HepG2 (cell line): Measurements from ENCODE around the gene RHOD. TPM values are rescaled to one million over a fixed set of nuclear protein-coding genes. Genes with fewer than 3 reads are reported as not detected.

Experiments used
- ATM ChIP-seq: fragments of 450-650 bp; IDR thresholded peaks from 2 replicates; pipeline ENCODE4 v1.7.1; 2017; ENCODE audit warnings: mild to moderate bottlenecking, borderline replicate concordance
- CBX1 ChIP-seq: IDR thresholded peaks from one replicate; pipeline ENCODE4 v1.6.1; 2016; ENCODE audit warnings: antibody characterized with exemption, low read depth
- EED ChIP-seq: sonication (generic); formaldehyde crosslinking; IDR thresholded peaks from 2 replicates; pipeline ENCODE4 v1.5.0; 2020; ENCODE audit warnings: mild to moderate bottlenecking, missing genetic modification reagents
- FOXC1 ChIP-seq: sonication (generic); formaldehyde crosslinking; IDR thresholded peaks from 2 replicates; pipeline ENCODE4 v1.8.0; 2022; ENCODE audit warnings: mild to moderate bottlenecking, missing genetic modification reagents, borderline replicate concordance
- HCFC1 ChIP-seq: fragments of 150-350 bp; IDR thresholded peaks from 2 replicates; pipeline ENCODE4 v1.6.1; 2014; ENCODE audit warnings: low read depth, low read length
- KDM2A ChIP-seq: sonication (generic); formaldehyde crosslinking; IDR thresholded peaks from 2 replicates; pipeline ENCODE4 v1.4.0; 2020; ENCODE audit warnings: low read depth, missing genetic modification reagents, borderline replicate concordance
- MLXIP ChIP-seq: sonication (generic); formaldehyde crosslinking; IDR thresholded peaks from 2 replicates; pipeline ENCODE4 v1.9.0; 2021; ENCODE audit warnings: missing genetic modification reagents, borderline replicate concordance
- NFIC ChIP-seq: IDR thresholded peaks from 2 replicates; pipeline ENCODE4 v1.6.1; 2012; ENCODE audit warnings: mild to moderate bottlenecking, low read length, inconsistent platforms
- NFKBIZ ChIP-seq: IDR thresholded peaks from 2 replicates; pipeline ENCODE4 v1.6.1; 2018; ENCODE audit warnings: missing genetic modification reagents, missing compliant biosample characterization
- NR0B2 ChIP-seq: sonication (generic); formaldehyde crosslinking; IDR thresholded peaks from 2 replicates; pipeline ENCODE4 v1.4.0; 2020; ENCODE audit warnings: mild to moderate bottlenecking, missing genetic modification reagents
- TBP ChIP-seq: sonication (generic); formaldehyde crosslinking; IDR thresholded peaks from 2 replicates; pipeline ENCODE4 v1.5.0; 2020; ENCODE audit warnings: missing genetic modification reagents
- TBX3 ChIP-seq: fragments of 450-650 bp; IDR thresholded peaks from 2 replicates; pipeline ENCODE4 v1.6.1; 2017; ENCODE audit warnings: antibody characterized with exemption, mild to moderate bottlenecking, inconsistent platforms, borderline replicate concordance
- THYN1 ChIP-seq: sonication (generic); formaldehyde crosslinking; IDR thresholded peaks from 2 replicates; pipeline ENCODE4 v1.8.1; 2023; ENCODE audit warnings: low read depth, mild to moderate bottlenecking, moderate library complexity, missing genetic modification reagents, borderline replicate concordance
- TSC22D2 ChIP-seq: sonication (generic); formaldehyde crosslinking; IDR thresholded peaks from 2 replicates; pipeline ENCODE4 v1.5.1; 2020; ENCODE audit warnings: missing genetic modification reagents, mild to moderate bottlenecking, borderline replicate concordance
- ZFP36L1 ChIP-seq: sonication (generic); formaldehyde crosslinking; IDR thresholded peaks from 2 replicates; pipeline ENCODE4 v1.8.0; 2022; ENCODE audit warnings: mild to moderate bottlenecking, missing genetic modification reagents, moderate library complexity
- ZFP62 ChIP-seq: sonication (generic); formaldehyde crosslinking; IDR thresholded peaks from 2 replicates; pipeline ENCODE4 v1.4.0; 2020; ENCODE audit warnings: missing genetic modification reagents
- ZNF546 ChIP-seq: sonication (generic); formaldehyde crosslinking; conservative IDR thresholded peaks from 2 replicates; pipeline ENCODE4 v1.8.1; 2023; ENCODE audit warnings: mild to moderate bottlenecking, missing genetic modification reagents
- ZNF567 ChIP-seq: sonication (generic); formaldehyde crosslinking; IDR thresholded peaks from 2 replicates; pipeline ENCODE4 v1.8.1; 2023; ENCODE audit warnings: mild to moderate bottlenecking, missing genetic modification reagents, borderline replicate concordance
- ZNF629 ChIP-seq: sonication (generic); formaldehyde crosslinking; conservative IDR thresholded peaks from 2 replicates; pipeline ENCODE4 v1.5.0; 2020; ENCODE audit warnings: missing genetic modification reagents
- ZNF781 ChIP-seq: sonication (generic); formaldehyde crosslinking; IDR thresholded peaks from 2 replicates; pipeline ENCODE4 v1.5.1; 2020; ENCODE audit warnings: borderline replicate concordance, mild to moderate bottlenecking, missing genetic modification reagents; ENCODE audit errors: not compliant biosample characterization
- ZNF891 ChIP-seq: sonication (generic); formaldehyde crosslinking; IDR thresholded peaks from 2 replicates; pipeline ENCODE4 v1.5.0; 2020; ENCODE audit warnings: mild to moderate bottlenecking, missing genetic modification reagents
- ZSCAN30 ChIP-seq: sonication (generic); formaldehyde crosslinking; IDR thresholded peaks from 2 replicates; pipeline ENCODE4 v1.5.0; 2020; ENCODE audit warnings: mild to moderate bottlenecking, missing genetic modification reagents
- polyA plus RNA-seq, 8 experiments: library from polyadenylated mRNA; depleted of rRNA in 3 of 8; stranded (reverse) in 7 of 8; unstranded in 1 of 8; fragments of >200 nt; fragmentation: Illumina TruSeq in 4 of 8; extraction: Trizol in 4 of 8; gene quantifications; 2 replicates each; pipeline versions ENCODE4 v1.2.1 to v1.2.3, GENCODE V29; 2011 to 2016; ENCODE audit warnings: low read depth in 4 of 8, missing spikeins in 1 of 8, mixed read lengths in 1 of 8; ENCODE audit not compliant: insufficient read depth in 1 of 8
- total RNA-seq, 5 experiments: library from RNA; depleted of rRNA; stranded (reverse); fragments of >200 nt; fragmentation: Illumina TruSeq; extraction: Trizol; gene quantifications; 2 replicates each; pipeline ENCODE4 v1.2.3, GENCODE V29; 2016; ENCODE audit warnings: low read depth in 1 of 5
- TF ChIP-seq, protein P1 (sequence below): sonication (generic); formaldehyde crosslinking; IDR thresholded peaks from 2 replicates; pipeline ENCODE4 v1.4.0; 2020; ENCODE audit warnings: missing genetic modification reagents, borderline replicate concordance

The RHOD gene
- total and polyA plus RNA-seq, 2 of the 13 experiments (the other 11 are each of a cell fraction or from before 2014, with no cell fraction given), result 0.27 to 0.98 TPM

GRCh38 chr11:67056267-67057204 lies at the start of gene RHOD (continued):
- TF ChIP-seq, protein P1, sequence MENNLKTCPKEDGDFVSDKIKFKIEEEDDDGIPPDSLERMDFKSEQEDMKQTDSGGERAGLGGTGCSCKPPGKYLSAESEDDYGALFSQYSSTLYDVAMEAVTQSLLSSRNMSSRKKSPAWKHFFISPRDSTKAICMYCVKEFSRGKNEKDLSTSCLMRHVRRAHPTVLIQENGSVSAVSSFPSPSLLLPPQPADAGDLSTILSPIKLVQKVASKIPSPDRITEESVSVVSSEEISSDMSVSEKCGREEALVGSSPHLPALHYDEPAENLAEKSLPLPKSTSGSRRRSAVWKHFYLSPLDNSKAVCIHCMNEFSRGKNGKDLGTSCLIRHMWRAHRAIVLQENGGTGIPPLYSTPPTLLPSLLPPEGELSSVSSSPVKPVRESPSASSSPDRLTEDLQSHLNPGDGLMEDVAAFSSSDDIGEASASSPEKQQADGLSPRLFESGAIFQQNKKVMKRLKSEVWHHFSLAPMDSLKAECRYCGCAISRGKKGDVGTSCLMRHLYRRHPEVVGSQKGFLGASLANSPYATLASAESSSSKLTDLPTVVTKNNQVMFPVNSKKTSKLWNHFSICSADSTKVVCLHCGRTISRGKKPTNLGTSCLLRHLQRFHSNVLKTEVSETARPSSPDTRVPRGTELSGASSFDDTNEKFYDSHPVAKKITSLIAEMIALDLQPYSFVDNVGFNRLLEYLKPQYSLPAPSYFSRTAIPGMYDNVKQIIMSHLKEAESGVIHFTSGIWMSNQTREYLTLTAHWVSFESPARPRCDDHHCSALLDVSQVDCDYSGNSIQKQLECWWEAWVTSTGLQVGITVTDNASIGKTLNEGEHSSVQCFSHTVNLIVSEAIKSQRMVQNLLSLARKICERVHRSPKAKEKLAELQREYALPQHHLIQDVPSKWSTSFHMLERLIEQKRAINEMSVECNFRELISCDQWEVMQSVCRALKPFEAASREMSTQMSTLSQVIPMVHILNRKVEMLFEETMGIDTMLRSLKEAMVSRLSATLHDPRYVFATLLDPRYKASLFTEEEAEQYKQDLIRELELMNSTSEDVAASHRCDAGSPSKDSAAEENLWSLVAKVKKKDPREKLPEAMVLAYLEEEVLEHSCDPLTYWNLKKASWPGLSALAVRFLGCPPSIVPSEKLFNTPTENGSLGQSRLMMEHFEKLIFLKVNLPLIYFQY, result peak; percentile 32; the same call in 1 of the 2 replicates
- no peak for TF ChIP-seq ZNF629 (CRISPR knock-in tag)
- no peak for TF ChIP-seq ZNF781
- TF ChIP-seq ATM, result no peak
- no peak for TF ChIP-seq TBP (CRISPR knock-in tag)
- TF ChIP-seq ZFP36L1 (CRISPR knock-in tag), result no peak
- peak; percentile 68; the same call in 1 of the 2 replicates for TF ChIP-seq ZNF546 (CRISPR knock-in tag)
- no peak for TF ChIP-seq TSC22D2
- TF ChIP-seq HCFC1, result no peak
- TF ChIP-seq ZFP62, result no peak
- TF ChIP-seq ZNF567 (CRISPR knock-in tag), result no peak
- no peak for TF ChIP-seq TBX3
- no peak for TF ChIP-seq THYN1
- no peak for TF ChIP-seq ZNF891 (CRISPR knock-in tag)
- no peak for TF ChIP-seq FOXC1 (CRISPR knock-in tag)
- TF ChIP-seq NFIC, result no peak
- TF ChIP-seq KDM2A (CRISPR knock-in tag), result 0 out of 2 replicates have a peak, but pooled peaks have one; percentile 8
- TF ChIP-seq CBX1, result no peak
- no peak for TF ChIP-seq MLXIP (CRISPR knock-in tag)
- peak; percentile 52; the same call in 1 of the 2 replicates for TF ChIP-seq EED
- no peak for TF ChIP-seq NFKBIZ
- no peak for TF ChIP-seq ZSCAN30
- no peak for TF ChIP-seq NR0B2 (CRISPR knock-in tag)
